ENCODE results near the gene CLIC3.

- TF ChIP-seq CTCF (IDR thresholded peaks at IDR 0.05 in 8 of 11, conservative IDR thresholded peaks at IDR 0.05 in 3 of 11) (no peak), POLR2AphosphoS5 (IDR thresholded peaks at IDR 0.05) (no peak), POLR2A (IDR thresholded peaks at IDR 0.05) (no peak)
These were observed 41.1 kb upstream of the CLIC3 start for GRCh38 chr9:137037483-137037882.

All from spleen (tissue), 7 donors.